AG04449 (cell line): ENCODE measurements around the gene CCND3.
A peak's percentile ranks its signal among the peaks of the same experiment; 100 is the strongest.

Experiments
- CTCF ChIA-PET: fragments of 350-600 bp; formaldehyde crosslinking; extraction: SDS; loops from one replicate; lab custom pipeline; 2021; ENCODE audit warnings: antibody characterized with exemption; lab: Yijun Ruan, JAX
- POLR2A ChIA-PET: fragments of 400-600, 350-600 bp; formaldehyde crosslinking; extraction: SDS; loops from one replicate; lab custom pipeline; 2020; ENCODE audit warnings: antibody characterized with exemption, inconsistent platforms; lab: Yijun Ruan, JAX
- DNase-seq: peaks from one replicate; pipeline ENCODE4 v3.0.0-alpha.2; 2010; ENCODE audit warnings: low read depth, low spot score
- H3K4me3 ChIP-seq: 2 replicates; pipeline ENCODE4 v1.5.1; 2011; ENCODE audit warnings: low read depth, mild to moderate bottlenecking, control low read depth, low read length
- CTCF ChIP-seq: IDR thresholded peaks from one replicate; pipeline ENCODE4 v1.5.1; 2011; ENCODE audit warnings: mild to moderate bottlenecking, moderate library complexity, low read length, control low read depth, inconsistent platforms; ENCODE audit not compliant: insufficient read depth; ENCODE audit errors: missing control alignments

Gene CCND3

GRCh38 chr6:41895300-41896233 is 46.0 kb downstream of the CCND3 start, which contains the start of gene USP49:
USP49 (minus strand) TSS chr6:41895375; CDS start chr6:41806983, 88,392 bp downstream.
- POLR2A ChIA-PET: interaction anchor here (0.6 to 1.0 kb wide), 4 partner anchors 12 to 133 kb away, joined by 3 to 4 read pairs (median 3); no protein-coding TSS in a partner anchor
- DNase-seq: peak; percentile 49
- H3K4me3 ChIP-seq: peak within 1 kb of the TSS; percentile 79
- no peak for TF ChIP-seq CTCF
- CTCF ChIA-PET: interaction anchor here (0.6 to 1.6 kb wide), 7 partner anchors 22 to 149 kb away, joined by 3 to 8 read pairs (median 3); partner anchors contain the start of genes BYSL and MED20

- H3K4me3 ChIP-seq: peak overlapping the region; percentile 79
- DNase-seq: no peak
- ChIA-PET CTCF (interaction anchor here (0.9 to 3.8 kb wide), 7 partner anchors 15 to 150 kb away, joined by 3 to 17 read pairs (median 5); partner anchors contain the start of genes BYSL and MED20), POLR2A (no interaction called here)
- no peak for TF ChIP-seq CTCF
Observed at GRCh38 chr6:41894366-41895299, 47.0 kb downstream of the CCND3 start.

GRCh38 chr6:41892921-41893564 is 48.6 kb downstream of the CCND3 start:
- no peak overlapping the region for H3K4me3 ChIP-seq
- POLR2A ChIA-PET: no interaction called here
- TF ChIP-seq CTCF: no peak
- DNase-seq: no peak
- CTCF ChIA-PET: interaction anchor here (1.2 to 3.8 kb wide), 3 partner anchors 28 to 106 kb away, joined by 5 to 17 read pairs (median 5); partner anchors contain the start of genes BYSL, MED20 and TOMM6

- DNase-seq: no peak
- TF ChIP-seq CTCF: no peak
- ChIA-PET POLR2A (no interaction called here), CTCF (interaction anchor here (1.3 to 1.8 kb wide), 4 partner anchors 29 to 101 kb away, joined by 4 to 6 read pairs (median 5); partner anchors contain the start of genes BYSL and MED20)
- H3K4me3 ChIP-seq: no peak overlapping the region
Observed at GRCh38 chr6:41887331-41887751, 54.3 kb downstream of the CCND3 start.

GRCh38 chr6:41885930-41886329 is 55.7 kb downstream of the CCND3 start:
- no peak for DNase-seq
- no peak for TF ChIP-seq CTCF
- no peak overlapping the region for H3K4me3 ChIP-seq
- ChIA-PET POLR2A (no interaction called here), CTCF (interaction anchor here (1.0 to 1.7 kb wide), 2 partner anchors 35 to 36 kb away, joined by 4 to 5 read pairs; partner anchors contain the start of genes BYSL and MED20)
